Measurements from ENCODE around the gene TEN1.
"Not testable (repeated sequence)": the region's sequence is repeated elsewhere in the genome, so short reads cannot be mapped to it uniquely, and the experiment has no call there.

The TEN1 gene, protein sequence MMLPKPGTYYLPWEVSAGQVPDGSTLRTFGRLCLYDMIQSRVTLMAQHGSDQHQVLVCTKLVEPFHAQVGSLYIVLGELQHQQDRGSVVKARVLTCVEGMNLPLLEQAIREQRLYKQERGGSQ

DNA sequence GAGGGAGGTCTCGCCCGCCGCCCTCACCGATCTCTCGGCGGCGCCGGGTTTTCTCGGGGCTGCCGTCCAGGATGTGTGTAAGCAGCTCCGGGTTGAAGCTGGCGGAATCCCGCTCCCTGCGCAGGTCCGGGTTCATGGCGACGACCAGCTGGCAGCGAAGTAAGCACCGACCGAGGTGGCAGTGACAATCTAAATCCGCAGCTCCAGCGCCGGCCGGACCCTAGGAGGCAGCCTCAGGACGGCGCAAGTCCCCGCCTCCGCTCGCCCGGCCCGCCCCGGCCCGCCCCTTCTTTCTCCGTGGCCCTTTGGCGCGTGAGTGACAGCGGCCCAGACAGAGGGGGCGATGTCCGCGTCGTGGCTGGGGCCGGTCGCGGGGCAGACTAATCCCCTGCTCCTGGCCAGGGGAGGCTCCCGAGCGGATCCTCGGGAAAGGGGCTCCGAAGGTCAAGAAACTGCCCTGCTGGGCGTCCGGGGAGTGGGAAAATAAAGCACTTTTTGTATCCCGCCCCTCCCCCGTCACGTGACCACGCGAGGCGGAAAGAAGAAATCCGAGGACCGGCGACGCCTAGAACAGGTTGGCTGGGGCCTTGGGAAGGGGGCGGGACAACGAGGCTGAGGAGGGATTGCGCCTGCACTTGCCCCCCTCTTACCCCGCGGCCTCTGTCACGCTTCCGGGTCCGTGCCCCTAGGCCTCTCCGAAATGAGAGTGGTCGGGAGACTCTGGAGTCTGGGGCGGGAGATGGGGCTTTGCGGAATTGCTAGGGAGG is at the start of gene TEN1, which contains the start of gene ACOX1:
TSS of gene TEN1 (plus strand) at position 303 of the 767 bp plus-strand sequence. CDS start 6,953 bp downstream, outside the sequence.
TSS of gene ACOX1 (minus strand) at position 229 of the 767 bp plus-strand sequence. CDS start at position 136, 93 bp downstream.
- DNase-seq, result peak; percentile 94

- no peak for DNase-seq
These were observed 48.0 kb upstream of the TEN1 start for GRCh38 chr17:75931062-75931461.

GRCh38 chr17:75932852-75933251 is 46.2 kb upstream of the TEN1 start:
- no peak for DNase-seq

DNA sequence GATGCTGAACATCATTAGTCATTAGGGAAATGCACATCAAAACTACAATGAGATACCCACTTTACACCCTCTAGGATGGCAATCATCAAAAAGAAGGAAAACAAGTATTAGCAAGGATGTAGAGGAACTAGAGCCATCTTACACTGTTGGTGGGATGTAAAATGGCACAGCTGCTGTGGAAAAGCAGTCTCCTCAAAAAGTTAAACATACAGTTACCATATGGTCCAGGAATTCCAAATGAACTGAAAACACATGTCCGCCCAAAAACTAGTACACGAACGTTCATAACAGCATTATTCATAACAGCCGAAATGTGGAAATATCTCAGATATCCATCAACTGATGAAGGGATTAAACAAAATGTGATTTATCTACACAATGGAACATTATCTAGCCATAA is 45.2 kb upstream of the TEN1 start:
- no peak for DNase-seq

DNA sequence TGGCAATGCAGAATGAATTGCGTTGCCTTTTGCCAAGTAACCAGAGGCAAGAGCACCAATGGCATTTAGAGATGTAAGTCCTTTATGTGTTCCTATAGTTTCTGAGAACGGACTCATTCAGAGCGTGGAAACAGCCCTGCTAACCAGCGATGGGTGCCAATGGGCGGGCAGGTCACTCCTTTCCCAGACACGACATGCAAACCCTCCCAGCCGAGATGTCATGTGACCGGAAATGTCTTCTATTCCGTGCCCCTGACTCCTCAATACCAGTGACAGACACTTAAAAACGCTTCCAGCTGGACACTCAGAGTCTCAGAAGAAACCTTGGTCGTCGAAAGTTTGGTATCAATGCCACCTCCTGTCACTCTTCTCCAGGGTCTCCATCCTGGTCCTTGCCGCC is 41.4 kb upstream of the TEN1 start:
- DNase-seq, result no peak

- DNase-seq, result peak; percentile 89
These were observed 38.2 kb upstream of the TEN1 start, which contains the start of gene FBF1 for GRCh38 chr17:75940727-75941441. TSS of gene FBF1 (minus strand) at chr17:75941042. CDS start at chr17:75938149, 2,893 bp downstream.

DNA sequence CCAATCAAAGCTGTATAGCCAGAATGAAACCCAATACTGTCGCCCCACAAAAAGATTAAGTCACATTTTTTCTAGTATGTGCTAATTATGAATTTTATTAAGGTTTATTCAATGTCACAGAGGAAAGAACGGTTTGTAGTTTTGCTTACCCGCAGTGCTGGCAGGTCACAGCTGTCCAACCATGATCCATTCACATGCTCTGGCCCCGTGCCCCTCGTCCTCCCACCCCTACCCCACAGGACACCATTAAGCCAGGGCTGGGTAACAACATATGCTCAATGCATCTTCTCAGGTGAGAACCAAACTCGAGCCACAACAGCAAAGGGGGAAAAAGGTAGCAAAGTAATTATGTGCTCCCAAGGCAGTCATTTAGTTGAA is 37.6 kb upstream of the TEN1 start:
- no peak for DNase-seq

- DNase-seq, result no peak
These were observed 36.6 kb upstream of the TEN1 start for GRCh38 chr17:75942473-75942872.

GRCh38 chr17:75943491-75943890 is 35.5 kb upstream of the TEN1 start:
- DNase-seq, result no peak

DNA sequence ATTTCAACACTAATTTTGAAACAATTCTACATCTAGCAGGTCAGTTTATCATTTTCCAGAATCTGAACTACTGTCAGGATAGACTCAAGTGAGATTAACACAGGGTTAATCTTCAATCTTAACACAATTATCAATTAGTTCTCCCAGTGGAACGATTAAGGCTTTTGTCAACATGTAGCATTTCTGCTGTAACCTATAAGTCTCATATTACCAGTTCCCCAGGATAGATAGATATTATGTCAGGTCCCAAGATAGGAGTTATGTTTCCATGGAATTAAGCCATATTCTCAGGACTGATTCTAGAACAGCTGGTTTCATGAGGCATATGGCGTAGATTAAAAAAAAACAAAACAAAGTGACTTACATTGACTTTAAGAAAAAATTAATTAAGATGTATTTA is 33.8 kb upstream of the TEN1 start:
- no peak for DNase-seq

- DNase-seq, result no peak
These were observed 28.6 kb upstream of the TEN1 start for GRCh38 chr17:75950421-75950820.

GRCh38 chr17:75950855-75951554 is 28.0 kb upstream of the TEN1 start:
- no peak for DNase-seq

- DNase-seq, result no peak
These were observed 19.8 kb upstream of the TEN1 start for GRCh38 chr17:75959051-75959838.

- DNase-seq, result no peak
These were observed 19.1 kb upstream of the TEN1 start for GRCh38 chr17:75959839-75960511.

DNA sequence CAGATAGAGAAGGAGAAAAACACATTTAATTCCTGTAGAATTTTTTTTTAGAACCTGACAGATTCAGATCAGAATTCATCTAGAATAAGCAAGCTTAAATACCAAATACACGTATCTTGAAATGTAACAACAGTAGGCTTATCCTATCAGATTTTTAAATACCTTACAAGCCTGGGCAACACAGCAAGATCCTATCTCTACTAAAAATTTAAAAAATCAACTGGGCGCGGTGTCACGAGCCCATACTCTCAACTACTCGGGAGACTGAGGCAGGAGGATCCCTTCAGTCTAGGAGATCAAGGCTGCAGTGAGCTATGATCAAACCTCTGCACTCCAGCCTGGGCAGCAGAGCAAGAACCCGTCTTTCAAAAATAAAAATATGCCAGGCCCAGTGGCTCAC is 13.6 kb upstream of the TEN1 start:
- no peak for DNase-seq

DNA sequence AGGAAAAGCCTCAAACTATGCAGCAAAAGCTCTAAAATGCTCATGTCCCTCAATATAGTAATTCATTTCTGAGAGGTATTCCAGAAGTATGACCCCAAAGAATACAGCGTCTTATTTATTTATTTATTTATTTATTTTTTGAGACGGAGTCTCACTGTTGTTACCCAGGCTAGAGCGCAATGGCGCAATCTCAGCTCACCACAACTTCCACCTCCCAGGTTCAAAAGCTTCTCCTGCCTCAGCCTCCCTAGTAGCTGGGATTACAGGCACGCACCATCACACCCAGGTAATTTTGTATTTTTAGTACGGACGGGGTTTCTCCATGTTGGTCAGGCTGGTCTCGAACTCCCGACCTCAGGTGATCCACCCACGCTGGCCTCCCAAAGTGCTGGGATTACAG is 10.0 kb upstream of the TEN1 start:
- not testable (repeated sequence) for DNase-seq

DNA sequence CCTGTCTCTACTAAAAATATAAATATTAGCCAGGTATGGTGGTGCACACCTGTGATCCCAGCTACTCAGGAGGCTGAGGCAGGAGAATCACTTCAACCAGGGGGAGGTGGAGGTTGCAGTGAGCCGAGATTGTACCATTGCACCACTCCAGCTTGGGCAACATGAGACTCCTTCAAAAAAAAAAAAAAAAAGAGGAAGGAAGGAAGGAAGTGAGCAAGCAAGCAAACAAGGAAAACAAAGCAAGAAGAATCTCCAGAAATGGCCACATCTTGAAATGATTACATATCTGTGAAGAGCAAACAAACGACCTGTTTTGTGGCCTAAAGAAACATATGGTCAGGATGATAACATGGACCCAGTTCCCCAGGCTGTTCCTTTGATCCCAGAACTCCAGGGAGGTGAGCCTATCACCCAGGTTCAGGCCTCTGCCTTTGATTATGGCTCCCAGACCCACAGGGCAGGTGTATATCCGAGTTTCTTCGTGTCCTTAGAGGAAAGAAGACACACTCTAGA is 9.0 kb upstream of the TEN1 start:
- no peak for DNase-seq

DNA sequence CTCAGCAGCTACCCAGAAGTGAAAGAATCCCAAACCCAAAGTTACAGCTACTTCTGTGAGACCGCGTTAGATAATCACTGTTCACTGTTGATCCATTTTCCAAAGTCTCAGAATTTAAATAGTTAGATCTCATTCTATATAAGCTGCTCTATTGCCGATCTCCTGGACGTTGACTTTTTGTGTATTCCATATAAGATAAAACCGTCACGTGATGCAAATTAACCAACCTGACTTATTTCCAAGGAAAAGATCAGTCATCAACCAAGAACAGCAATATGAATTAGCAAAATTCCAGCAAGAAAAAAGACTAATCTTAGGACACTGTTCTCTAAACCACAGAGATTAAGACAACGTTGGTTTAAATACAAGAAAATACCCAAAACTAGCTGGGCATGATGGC is 8.4 kb upstream of the TEN1 start:
- no peak for DNase-seq

GRCh38 chr17:75975187-75975586 is 3.9 kb upstream of the TEN1 start:
- not testable (repeated sequence) for DNase-seq

GRCh38 chr17:75975757-75976174 is 3.3 kb upstream of the TEN1 start:
- DNase-seq, result no peak

- DNase-seq, result no peak
These were observed 2.7 kb upstream of the TEN1 start for GRCh38 chr17:75976175-75976848.
